Liver (tissue), 9 donors: Measurements from ENCODE around the gene MPHOSPH10. TPM values are rescaled to one million over a fixed set of nuclear protein-coding genes. Genes with fewer than 3 reads are reported as not detected.
"Not testable (repeated sequence)": the region's sequence is repeated elsewhere in the genome, so short reads cannot be mapped to it uniquely, and the experiment has no call there.

ENCODE experiments used
- DNase-seq: peaks from one replicate; pipeline ENCODE4 v3.0.0-alpha.2; 2017; ENCODE audit warnings: low spot score
- H3K27ac ChIP-seq, 2 donors: one replicate each; pipeline ENCODE4 v1.7.0; 2013; ENCODE audit warnings: inconsistent platforms in 2 of 2, low read length in 2 of 2, control low read depth in 1 of 2, low read depth in 1 of 2, mild to moderate bottlenecking in 1 of 2
- H3K27me3 ChIP-seq, 4 donors: one replicate each; pipeline versions ENCODE4 v1.6.1 to v1.7.0; 2013; ENCODE audit warnings: low read length in 3 of 4, inconsistent platforms in 1 of 4, mild to moderate bottlenecking in 1 of 4, moderate library complexity in 1 of 4; ENCODE audit not compliant: control insufficient read depth in 4 of 4, insufficient read depth in 4 of 4
- H3K36me3 ChIP-seq, 4 donors: one replicate each; pipeline versions ENCODE4 v1.6.1 to v1.7.0; 2013; ENCODE audit warnings: low read length in 3 of 4, mild to moderate bottlenecking in 3 of 4, low read depth in 1 of 4, moderate library complexity in 1 of 4; ENCODE audit not compliant: control insufficient read depth in 4 of 4, insufficient read depth in 3 of 4
- H3K4me1 ChIP-seq, 4 donors: one replicate each; pipeline versions ENCODE4 v1.6.1 to v1.7.0; 2013; ENCODE audit warnings: low read length in 3 of 4, mild to moderate bottlenecking in 3 of 4, moderate library complexity in 1 of 4; ENCODE audit not compliant: control insufficient read depth in 4 of 4, insufficient read depth in 4 of 4
- H3K4me3 ChIP-seq, 3 donors: one replicate each; pipeline versions ENCODE4 v1.6.1 to v1.7.0; 2013; ENCODE audit warnings: low read length in 3 of 3, control low read depth in 1 of 3, low read depth in 1 of 3, mild to moderate bottlenecking in 1 of 3
- H3K9ac ChIP-seq, 2 donors: one replicate each; pipeline ENCODE4 v1.7.0; 2013; ENCODE audit warnings: low read length in 2 of 2, mild to moderate bottlenecking in 2 of 2, moderate library complexity in 2 of 2, control low read depth in 1 of 2, low read depth in 1 of 2
- H3K9me3 ChIP-seq, 4 donors: one replicate each; pipeline versions ENCODE4 v1.6.1 to v1.7.0; 2013; ENCODE audit warnings: low read length in 3 of 4; ENCODE audit not compliant: control insufficient read depth in 4 of 4
- ATF3 ChIP-seq: IDR thresholded peaks from 2 replicates; pipeline ENCODE4 v1.6.1; 2016; ENCODE audit warnings: antibody characterized with exemption
- CTCF ChIP-seq: fragments of 150-350 bp; IDR thresholded peaks from 2 replicates; pipeline ENCODE4 v1.5.1; 2017; ENCODE audit warnings: improper control_type of control experiment, low read depth, low read length; ENCODE audit not compliant: missing input control
- FOXA1 ChIP-seq: IDR thresholded peaks from 2 replicates; pipeline ENCODE4 v1.6.1; 2016; ENCODE audit warnings: antibody characterized with exemption
- GABPA ChIP-seq, 2 donors: IDR thresholded peaks in 1 of 2; conservative IDR thresholded peaks in 1 of 2; 2 replicates each; pipeline ENCODE4 v1.6.1; 2016; ENCODE audit warnings: antibody characterized with exemption in 2 of 2, mild to moderate bottlenecking in 1 of 2, moderate library complexity in 1 of 2
- HNF4G ChIP-seq: IDR thresholded peaks from 2 replicates; pipeline ENCODE4 v1.6.1; 2016; ENCODE audit warnings: antibody characterized with exemption
- JUND ChIP-seq, 2 donors: IDR thresholded peaks; 2 replicates each; pipeline ENCODE4 v1.6.1; 2016; ENCODE audit warnings: antibody characterized with exemption in 2 of 2
- MAX ChIP-seq: IDR thresholded peaks from 2 replicates; pipeline ENCODE4 v1.6.1; 2016; ENCODE audit warnings: antibody characterized with exemption
- NR2F2 ChIP-seq: IDR thresholded peaks from 2 replicates; pipeline ENCODE4 v1.6.1; 2016; ENCODE audit warnings: antibody characterized with exemption
- RAD21 ChIP-seq, 2 donors: IDR thresholded peaks; 2 replicates each; pipeline ENCODE4 v1.6.1; 2016; ENCODE audit warnings: antibody characterized with exemption in 2 of 2, mild to moderate bottlenecking in 2 of 2
- REST ChIP-seq: IDR thresholded peaks from 2 replicates; pipeline ENCODE4 v1.6.1; 2016; ENCODE audit warnings: antibody characterized with exemption, mild to moderate bottlenecking
- RXRA ChIP-seq, 2 donors: IDR thresholded peaks; 2 replicates each; pipeline ENCODE4 v1.6.1; 2017 to 2018; ENCODE audit warnings: antibody characterized with exemption in 2 of 2, mild to moderate bottlenecking in 1 of 2
- SP1 ChIP-seq: IDR thresholded peaks from 2 replicates; pipeline ENCODE4 v1.6.1; 2018; ENCODE audit warnings: antibody characterized with exemption, mild to moderate bottlenecking
- TAF1 ChIP-seq: conservative IDR thresholded peaks from 2 replicates; pipeline ENCODE4 v1.6.1; 2016; ENCODE audit warnings: antibody characterized with exemption, mild to moderate bottlenecking
- YY1 ChIP-seq: IDR thresholded peaks from 2 replicates; pipeline ENCODE4 v1.6.1; 2016; ENCODE audit warnings: antibody characterized with exemption, mild to moderate bottlenecking
- ZBTB33 ChIP-seq: IDR thresholded peaks from 2 replicates; pipeline ENCODE4 v1.6.1; 2016; ENCODE audit warnings: antibody characterized with exemption
- WGBS: extraction: QIAGEN DNeasy Blood & Tissue Kit; methylation state at CpG from one replicate; pipeline ENCODE4 v1.1.7; 2013; 5-methylcytosine and 5-hydroxymethylcytosine counted together
- polyA plus RNA-seq, 2 donors: library from polyadenylated mRNA; stranded (reverse) in 1 of 2; unstranded in 1 of 2; fragments of 200-250 nt in 1 of 2; fragments of >200 nt in 1 of 2; fragmentation: Nextera tagmentation in 1 of 2; extraction: Ambion mirVana in 1 of 2; gene quantifications; one replicate each; pipeline versions ENCODE4 v1.2.1 to v1.2.3, GENCODE V29; 2013 to 2015
- total RNA-seq, 2 donors: library from RNA; depleted of rRNA; stranded (reverse); fragments of >200 nt; gene quantifications; one replicate each; pipeline ENCODE4 v1.2.3, GENCODE V29; 2014
- donor health status: healthy.
- donor health status: healthy.
- donor health status: healthy.
- donor health status: healthy.
- donor health status: healthy.

MPHOSPH10 gene
- total and polyA plus RNA-seq, 4 donors, result 8.7 to 13.6 (median 11.3) TPM

- DNase-seq, H3K9me3 ChIP-seq, H3K27me3 ChIP-seq, H3K36me3 ChIP-seq, H3K9ac ChIP-seq, H3K27ac ChIP-seq, H3K4me1 ChIP-seq, H3K4me3 ChIP-seq: not testable (repeated sequence)
- WGBS, result 88% methylated on average over 6 of the region's 6 CpGs
These were observed 24.0 kb upstream of the MPHOSPH10 start for GRCh38 chr2:71106463-71106862.

- H3K27ac ChIP-seq, result no peak overlapping the region
- no peaks in the 10 kb centered on the region for H3K27me3 ChIP-seq
- TF ChIP-seq HNF4G (no peak), RAD21 (IDR thresholded peaks at IDR 0.05) (no peak), JUND (IDR thresholded peaks at IDR 0.05) (no peak)
- H3K9me3 ChIP-seq, result peaks cover 0 to 5% (median 0%) of the 10 kb centered on the region in 4 donors
- peaks cover 0 to 7% (median 2%) of the 10 kb centered on the region in 4 donors for H3K36me3 ChIP-seq
- no peak overlapping the region for H3K9ac ChIP-seq
- 97% methylated on average over 2 of the region's 2 CpGs for WGBS
- H3K4me3 ChIP-seq, result no peak overlapping the region
- no peak for DNase-seq
- peaks cover 0 to 7% (median 5%) of the 10 kb centered on the region in 4 donors for H3K4me1 ChIP-seq
These were observed 22.3 kb upstream of the MPHOSPH10 start for GRCh38 chr2:71108091-71108490.

GRCh38 chr2:71113843-71114242, 16.6 kb upstream of the MPHOSPH10 start:
- Histone ChIP-seq H3K27me3 (no peaks in the 10 kb centered on the region), H3K4me3 (no peak overlapping the region), H3K27ac (no peak overlapping the region), H3K9ac (no peak overlapping the region), H3K9me3 (no peaks in the 10 kb centered on the region), H3K36me3 (peaks cover 3 to 17% (median 10%) of the 10 kb centered on the region in 4 donors), H3K4me1 (peaks cover 0 to 7% (median 5%) of the 10 kb centered on the region in 4 donors)
- DNase-seq, result no peak
- TF ChIP-seq HNF4G, result no peak
- TF ChIP-seq YY1, result no peak
- TF ChIP-seq GABPA (IDR thresholded peaks at IDR 0.05 in 1 of 2, conservative IDR thresholded peaks at IDR 0.05 in 1 of 2), result no peak
- WGBS, result 95% methylated on average over 1 of the region's 1 CpG

GRCh38 chr2:71117063-71117462, 13.4 kb upstream of the MPHOSPH10 start:
- DNase-seq, result no peak

More at GRCh38 chr2:71117063-71117462, 13.4 kb upstream of the MPHOSPH10 start:
- TF ChIP-seq GABPA (IDR thresholded peaks at IDR 0.05 in 1 of 2, conservative IDR thresholded peaks at IDR 0.05 in 1 of 2) (no peak), ZBTB33 (no peak), JUND (IDR thresholded peaks at IDR 0.05) (no peak), MAX (no peak), NR2F2 (no peak), RXRA (IDR thresholded peaks at IDR 0.05) (no peak), ATF3 (no peak), YY1 (no peak), FOXA1 (no peak), CTCF (no peak), REST (no peak), SP1 (no peak), TAF1 (no peak)
- no peaks in the 10 kb centered on the region for H3K27me3 ChIP-seq
- H3K4me1 ChIP-seq, result no peaks in the 10 kb centered on the region
- H3K27ac ChIP-seq, result no peak overlapping the region
- no peaks in the 10 kb centered on the region for H3K9me3 ChIP-seq
- no peak overlapping the region for H3K4me3 ChIP-seq
- H3K9ac ChIP-seq, result no peak overlapping the region
- H3K36me3 ChIP-seq, result peaks cover 3 to 25% (median 14%) of the 10 kb centered on the region in 4 donors
